Measurements from ENCODE around the gene TMEM229A. TPM values are rescaled to one million over a fixed set of nuclear protein-coding genes. Genes with fewer than 3 reads are reported as not detected.
A peak's percentile ranks its signal among the peaks of the same experiment; 100 is the strongest.
"Not testable (repeated sequence)": the region's sequence is repeated elsewhere in the genome, so short reads cannot be mapped to it uniquely, and the experiment has no call there.

TMEM229A gene
- total RNA-seq, 1 donor from 2014 or later = not detected

- Mint-ChIP-seq H3K27ac (ENCODE audit: unreplicated experiment) (no peak overlapping the region), H3K9me3 (ENCODE audit: low read depth) (no peaks in the 10 kb centered on the region), H3K27me3 (ENCODE audit: low read depth) (peaks cover 25% of the 10 kb centered on the region), H3K4me1 (ENCODE audit: low read depth) (no peaks in the 10 kb centered on the region), H3K4me3 (ENCODE audit: unreplicated experiment) (no peak overlapping the region), H3K36me3 (ENCODE audit: low read depth) (no peaks in the 10 kb centered on the region)
- no peak for DNase-seq (ENCODE audit: low spot score)
- TF ChIP-seq, protein P1, sequence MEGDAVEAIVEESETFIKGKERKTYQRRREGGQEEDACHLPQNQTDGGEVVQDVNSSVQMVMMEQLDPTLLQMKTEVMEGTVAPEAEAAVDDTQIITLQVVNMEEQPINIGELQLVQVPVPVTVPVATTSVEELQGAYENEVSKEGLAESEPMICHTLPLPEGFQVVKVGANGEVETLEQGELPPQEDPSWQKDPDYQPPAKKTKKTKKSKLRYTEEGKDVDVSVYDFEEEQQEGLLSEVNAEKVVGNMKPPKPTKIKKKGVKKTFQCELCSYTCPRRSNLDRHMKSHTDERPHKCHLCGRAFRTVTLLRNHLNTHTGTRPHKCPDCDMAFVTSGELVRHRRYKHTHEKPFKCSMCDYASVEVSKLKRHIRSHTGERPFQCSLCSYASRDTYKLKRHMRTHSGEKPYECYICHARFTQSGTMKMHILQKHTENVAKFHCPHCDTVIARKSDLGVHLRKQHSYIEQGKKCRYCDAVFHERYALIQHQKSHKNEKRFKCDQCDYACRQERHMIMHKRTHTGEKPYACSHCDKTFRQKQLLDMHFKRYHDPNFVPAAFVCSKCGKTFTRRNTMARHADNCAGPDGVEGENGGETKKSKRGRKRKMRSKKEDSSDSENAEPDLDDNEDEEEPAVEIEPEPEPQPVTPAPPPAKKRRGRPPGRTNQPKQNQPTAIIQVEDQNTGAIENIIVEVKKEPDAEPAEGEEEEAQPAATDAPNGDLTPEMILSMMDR (IDR thresholded peaks at IDR 0.05) = no peak
Observed at GRCh38 chr7:124041439-124041838, 8.6 kb upstream of the TMEM229A start.

GRCh38 chr7:124037902-124038301 is 5.0 kb upstream of the TMEM229A start:
- H3K4me1 Mint-ChIP-seq (ENCODE audit: low read depth); H3K36me3 Mint-ChIP-seq (ENCODE audit: low read depth); H3K4me3 Mint-ChIP-seq (ENCODE audit: unreplicated experiment); DNase-seq (ENCODE audit: low spot score); H3K27ac Mint-ChIP-seq (ENCODE audit: unreplicated experiment); H3K9me3 Mint-ChIP-seq (ENCODE audit: low read depth): not testable (repeated sequence)
- peaks cover 32% of the 10 kb centered on the region for H3K27me3 Mint-ChIP-seq (ENCODE audit: low read depth)

GRCh38 chr7:124035706-124036105 is 2.8 kb upstream of the TMEM229A start:
- Mint-ChIP-seq H3K4me3 (ENCODE audit: unreplicated experiment) (no peak overlapping the region), H3K36me3 (ENCODE audit: low read depth) (no peaks in the 10 kb centered on the region), H3K9me3 (ENCODE audit: low read depth) (no peaks in the 10 kb centered on the region), H3K27ac (ENCODE audit: unreplicated experiment) (no peak overlapping the region), H3K4me1 (ENCODE audit: low read depth) (peaks cover 11% of the 10 kb centered on the region), H3K27me3 (ENCODE audit: low read depth) (peaks cover 43% of the 10 kb centered on the region)
- TF ChIP-seq, protein P1 (IDR thresholded peaks at IDR 0.05) = no peak
- DNase-seq (ENCODE audit: low spot score) = no peak

GRCh38 chr7:124034754-124035100 is 1.9 kb upstream of the TMEM229A start:
- no peaks in the 10 kb centered on the region for H3K36me3 Mint-ChIP-seq (ENCODE audit: low read depth)
- no peaks in the 10 kb centered on the region for H3K9me3 Mint-ChIP-seq (ENCODE audit: low read depth)
- DNase-seq (ENCODE audit: low spot score) = no peak
- H3K4me1 Mint-ChIP-seq (ENCODE audit: low read depth) = peaks cover 11% of the 10 kb centered on the region
- no peak overlapping the region for H3K27ac Mint-ChIP-seq (ENCODE audit: unreplicated experiment)
- TF ChIP-seq, protein P1 (IDR thresholded peaks at IDR 0.05) = no peak
- peaks cover 50% of the 10 kb centered on the region for H3K27me3 Mint-ChIP-seq (ENCODE audit: low read depth)
- no peak overlapping the region for H3K4me3 Mint-ChIP-seq (ENCODE audit: unreplicated experiment)

GRCh38 chr7:124033807-124034753 is 1.2 kb upstream of the TMEM229A start:
- TF ChIP-seq, protein P1 (IDR thresholded peaks at IDR 0.05) = no peak
- no peak for DNase-seq (ENCODE audit: low spot score)
- Mint-ChIP-seq H3K4me1 (ENCODE audit: low read depth) (peaks cover 11% of the 10 kb centered on the region), H3K27me3 (ENCODE audit: low read depth) (peaks cover 55% of the 10 kb centered on the region), H3K9me3 (ENCODE audit: low read depth) (no peaks in the 10 kb centered on the region), H3K27ac (ENCODE audit: unreplicated experiment) (no peak overlapping the region), H3K4me3 (ENCODE audit: unreplicated experiment) (peak overlapping the region; percentile 58), H3K36me3 (ENCODE audit: low read depth) (no peaks in the 10 kb centered on the region)
